Central memory CD8-positive, alpha-beta T cell (primary cell): ENCODE data around the gene REXO4.
A peak's percentile ranks its signal among the peaks of the same experiment; 100 is the strongest.

Experiments
- ATAC-seq: fragments of 150-1000 bp; cut with Tn5 transposase; replicated peaks from 2 replicates; pipeline ENCODE4 v1.10.0; 2022; ENCODE audit warnings: mild to moderate bottlenecking, moderate FRiP score, moderate number of reproducible peaks; ENCODE audit not compliant: poor library complexity, severe bottlenecking; ENCODE audit errors: extremely low read depth
- DNase-seq, 2 donors: peaks; one replicate each; pipeline ENCODE4 v3.0.0; 2021; ENCODE audit warnings: low spot score in 2 of 2
- H3K27ac Mint-ChIP-seq: one replicate; pipeline ENCODE4 v1.8.0; 2022; ENCODE audit warnings: low read depth, mild to moderate bottlenecking, moderate library complexity, mixed read lengths
- H3K27me3 Mint-ChIP-seq: one replicate; pipeline ENCODE4 v1.8.0; 2022; ENCODE audit warnings: mixed read lengths
- H3K36me3 Mint-ChIP-seq: one replicate; pipeline ENCODE4 v1.8.0; 2022; ENCODE audit warnings: mild to moderate bottlenecking, moderate library complexity, mixed read lengths; ENCODE audit not compliant: insufficient read depth
- H3K4me1 Mint-ChIP-seq: one replicate; pipeline ENCODE4 v1.8.0; 2022; ENCODE audit warnings: mixed read lengths
- H3K4me3 Mint-ChIP-seq: one replicate; pipeline ENCODE4 v1.8.0; 2022; ENCODE audit warnings: mild to moderate bottlenecking, moderate library complexity, mixed read lengths
- H3K9me3 Mint-ChIP-seq: one replicate; pipeline ENCODE4 v1.8.0; 2022; ENCODE audit warnings: mixed read lengths

Gene REXO4

DNA sequence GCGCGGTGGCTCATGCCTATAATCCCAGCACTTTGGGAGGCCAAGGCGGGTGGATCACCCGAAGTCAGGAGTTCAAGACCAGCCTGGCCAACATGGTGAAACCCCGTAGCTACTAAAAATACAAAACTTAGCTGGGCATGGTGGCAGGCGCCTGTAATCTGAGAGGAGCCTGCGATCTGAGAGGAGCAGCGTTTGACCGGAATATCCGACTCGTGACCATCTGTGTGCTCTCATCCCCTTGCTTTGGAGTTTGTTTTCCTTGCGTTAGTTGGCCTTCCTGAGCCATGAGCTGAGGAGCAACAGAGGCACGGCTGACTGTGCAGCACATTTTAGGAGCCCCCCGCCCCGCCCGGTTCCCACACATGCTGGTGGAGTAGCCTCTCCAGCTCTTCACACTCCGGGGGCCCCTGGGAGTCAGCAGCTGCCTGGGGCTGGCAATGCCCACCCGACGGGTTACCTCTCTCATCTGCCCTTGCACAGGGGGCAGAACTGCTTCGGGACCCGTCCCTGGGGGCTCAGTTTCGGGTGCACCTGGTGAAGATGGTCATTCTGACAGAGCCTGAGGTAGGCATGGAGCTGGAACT is 7.3 kb upstream of the REXO4 start:
- H3K27ac Mint-ChIP-seq, result no peak overlapping the region
- H3K4me3 Mint-ChIP-seq, result no peak overlapping the region
- DNase-seq (no peak), ATAC-seq (no peak)
- peaks cover 38% of the 10 kb centered on the region for H3K27me3 Mint-ChIP-seq
- H3K9me3 Mint-ChIP-seq, result no peaks in the 10 kb centered on the region
- H3K36me3 Mint-ChIP-seq, result no peaks in the 10 kb centered on the region
- H3K4me1 Mint-ChIP-seq, result peaks cover 7% of the 10 kb centered on the region

DNA sequence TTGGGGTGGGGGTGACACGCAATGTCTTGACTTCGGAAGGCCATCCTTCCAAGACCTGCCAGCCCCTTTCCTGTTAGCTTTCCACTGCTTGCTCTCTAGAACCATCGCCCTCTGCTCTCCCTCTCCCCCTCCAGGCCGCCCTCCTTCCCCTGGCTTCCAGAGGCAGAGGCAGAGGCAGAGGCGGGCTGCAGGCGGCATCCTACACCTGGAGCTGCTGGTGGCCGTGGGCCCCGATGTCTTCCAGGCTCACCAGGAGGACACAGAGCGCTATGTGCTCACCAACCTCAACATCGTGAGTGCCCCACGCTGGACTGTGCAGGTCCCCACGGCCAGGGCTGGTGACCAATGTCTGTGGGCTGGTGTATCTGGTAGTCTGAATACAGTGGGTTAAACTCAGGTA is 6.4 kb upstream of the REXO4 start:
- Mint-ChIP-seq H3K9me3 (no peaks in the 10 kb centered on the region), H3K27ac (no peak overlapping the region), H3K36me3 (no peaks in the 10 kb centered on the region), H3K27me3 (peaks cover 38% of the 10 kb centered on the region), H3K4me1 (peaks cover 12% of the 10 kb centered on the region), H3K4me3 (no peak overlapping the region)
- no peak for ATAC-seq
- DNase-seq, result no peak

DNA sequence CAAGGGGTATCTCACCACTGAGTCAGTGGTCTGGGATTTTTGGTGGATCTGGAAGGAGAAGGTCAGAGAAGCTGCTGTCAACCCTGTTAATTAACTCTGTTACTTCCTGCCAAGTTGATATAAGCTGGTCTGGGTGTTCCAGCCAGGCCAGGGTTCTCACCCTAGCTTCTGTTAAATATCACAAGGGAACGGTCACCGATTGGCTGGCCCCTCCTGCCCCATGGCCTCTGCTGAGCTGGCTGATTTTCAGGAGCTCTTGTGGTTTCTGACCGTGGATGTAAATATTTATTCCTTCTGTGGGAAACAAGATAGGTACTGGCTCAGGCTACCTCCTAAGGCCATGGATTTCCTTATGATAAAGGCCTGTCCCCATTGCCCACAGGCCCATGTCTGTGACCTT is 5.4 kb upstream of the REXO4 start:
- H3K4me1 Mint-ChIP-seq, result peaks cover 21% of the 10 kb centered on the region
- DNase-seq (no peak), ATAC-seq (no peak)
- H3K27me3 Mint-ChIP-seq, result peaks cover 38% of the 10 kb centered on the region
- H3K9me3 Mint-ChIP-seq, result no peaks in the 10 kb centered on the region
- peak overlapping the region; percentile 88 for H3K27ac Mint-ChIP-seq
- no peaks in the 10 kb centered on the region for H3K36me3 Mint-ChIP-seq
- no peak overlapping the region for H3K4me3 Mint-ChIP-seq

DNA sequence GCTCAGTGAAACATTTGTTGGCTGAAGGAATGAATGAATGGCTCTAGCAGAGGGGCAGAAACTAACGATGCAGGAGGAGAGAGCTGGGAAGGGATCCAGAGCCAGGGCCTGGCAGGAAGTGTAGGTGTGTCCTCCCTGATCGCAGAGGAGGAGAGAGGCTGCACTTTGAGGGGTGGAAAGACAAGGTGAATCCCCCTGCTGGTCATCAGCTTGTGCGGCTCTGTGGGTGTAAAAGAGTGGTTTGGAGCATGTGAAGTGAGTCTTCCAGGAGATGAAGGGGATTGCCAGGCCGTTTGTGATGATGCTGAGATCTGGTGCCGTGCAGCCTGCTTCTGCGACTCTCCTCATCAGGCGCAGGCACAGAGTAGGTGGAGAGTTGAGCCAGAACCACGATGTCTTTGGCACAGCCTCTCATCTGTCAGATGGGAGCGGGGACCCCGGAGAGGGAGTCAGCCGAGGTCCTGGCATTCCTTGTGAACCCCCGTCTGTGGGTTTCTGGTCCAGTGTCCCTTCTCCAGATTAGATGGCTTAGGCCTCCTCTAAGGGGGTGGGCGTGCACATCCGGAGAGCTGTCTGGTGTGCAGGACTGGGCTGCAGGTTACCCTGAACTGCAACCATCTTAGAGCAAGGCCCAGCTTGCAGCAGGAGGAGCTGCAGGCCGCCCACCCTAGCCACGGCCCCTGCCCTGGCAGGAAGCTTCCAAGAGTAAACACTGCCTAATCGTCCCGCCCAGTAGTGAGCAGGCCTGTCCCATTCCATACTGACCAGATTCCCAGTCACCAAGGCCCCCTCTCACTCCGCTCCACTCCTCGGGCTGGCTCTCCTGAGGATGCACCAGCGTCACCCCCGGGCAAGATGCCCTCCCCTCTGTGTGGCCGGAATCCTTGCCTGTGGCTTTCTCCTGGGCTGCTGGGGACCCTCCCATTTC is 4.1 kb upstream of the REXO4 start, which contains the start of gene ADAMTS13:
Gene ADAMTS13, plus strand, starts transcription at position 753 of the 928 bp plus-strand sequence. Its CDS starts 77 bp downstream, at position 830.
- peaks cover 24% of the 10 kb centered on the region for H3K4me1 Mint-ChIP-seq
- H3K36me3 Mint-ChIP-seq, result peaks cover 4% of the 10 kb centered on the region
- H3K27me3 Mint-ChIP-seq, result peaks cover 26% of the 10 kb centered on the region
- ATAC-seq (peak; percentile 38), DNase-seq (peak in 1 of 2 donors; percentile 28)
- no peaks in the 10 kb centered on the region for H3K9me3 Mint-ChIP-seq
- H3K4me3 Mint-ChIP-seq, result no peak within 1 kb of the TSS
- H3K27ac Mint-ChIP-seq, result peak within 1 kb of the TSS; percentile 89

DNA sequence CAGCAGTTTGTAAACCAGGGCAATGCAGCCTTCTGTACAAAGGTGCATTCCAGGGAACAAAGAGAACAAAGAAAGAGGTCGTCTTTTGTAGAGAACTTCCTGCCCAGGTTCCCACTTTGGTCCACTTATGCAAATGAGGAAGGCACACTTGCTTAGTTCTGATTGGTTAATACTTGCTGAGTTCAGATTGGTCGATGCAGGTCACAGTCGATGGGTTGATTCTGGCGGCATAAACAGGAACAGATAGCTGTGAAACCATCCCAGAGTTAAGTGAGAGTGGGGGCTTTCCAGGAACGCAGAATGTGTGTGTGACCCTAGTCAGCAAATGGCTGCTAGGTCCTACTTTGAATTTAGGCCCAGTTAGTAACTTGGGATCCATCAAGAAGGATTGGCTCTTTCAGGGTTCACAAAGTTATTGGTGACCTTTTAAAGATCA is 2.6 kb upstream of the REXO4 start:
- no peaks in the 10 kb centered on the region for H3K9me3 Mint-ChIP-seq
- no peak overlapping the region for H3K4me3 Mint-ChIP-seq
- H3K27me3 Mint-ChIP-seq, result peaks cover 11% of the 10 kb centered on the region
- H3K27ac Mint-ChIP-seq, result peak overlapping the region; percentile 58
- H3K36me3 Mint-ChIP-seq, result peaks cover 7% of the 10 kb centered on the region
- ATAC-seq (no peak), DNase-seq (no peak)
- peaks cover 39% of the 10 kb centered on the region for H3K4me1 Mint-ChIP-seq

DNA sequence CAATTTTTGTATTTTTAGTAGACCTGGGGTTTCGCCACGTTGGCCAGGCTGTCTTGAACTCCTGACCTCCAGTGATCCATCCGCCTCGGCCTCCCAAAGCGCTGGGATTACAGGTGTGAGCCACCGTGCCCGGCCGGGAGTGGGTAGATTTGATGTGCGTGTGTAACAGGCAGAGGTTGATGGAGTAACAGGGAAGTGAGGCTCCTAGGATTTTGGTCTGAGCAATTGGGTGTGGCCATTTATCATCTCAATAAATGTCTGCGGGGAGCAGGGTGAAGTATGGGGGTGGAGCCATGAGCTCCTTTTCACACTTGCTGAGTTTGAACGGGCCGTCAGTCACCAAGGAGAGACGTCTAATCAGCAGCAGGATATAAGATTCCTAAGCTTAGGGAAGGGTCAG is 1.2 kb upstream of the REXO4 start:
- Mint-ChIP-seq H3K4me3 (peak overlapping the region; percentile 86), H3K4me1 (peaks cover 53% of the 10 kb centered on the region)

DNA sequence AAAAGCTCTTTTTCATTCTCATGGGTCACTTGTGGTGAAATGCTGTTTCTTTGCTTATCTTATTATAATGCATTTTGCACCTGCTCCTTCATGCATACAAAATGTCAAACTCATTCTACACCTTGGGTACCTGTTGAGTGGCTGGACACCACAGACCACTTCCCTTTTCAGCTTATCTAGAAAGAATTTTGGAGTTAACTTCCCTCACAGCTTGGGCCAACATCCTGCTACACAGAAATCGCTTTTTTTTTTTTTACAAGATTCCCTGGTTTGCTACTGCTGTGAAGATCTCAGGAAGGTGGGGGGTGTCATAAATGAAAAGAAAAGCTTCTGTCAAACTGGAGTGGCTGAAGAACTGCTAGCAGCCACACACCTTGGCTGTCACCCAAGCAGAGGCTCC is 2.6 kb downstream of the REXO4 start:
- no peaks in the 10 kb centered on the region for H3K9me3 Mint-ChIP-seq
- no peaks in the 10 kb centered on the region for H3K27me3 Mint-ChIP-seq
- H3K36me3 Mint-ChIP-seq, result peaks cover 35% of the 10 kb centered on the region
- no peak overlapping the region for H3K27ac Mint-ChIP-seq
- no peak overlapping the region for H3K4me3 Mint-ChIP-seq
- DNase-seq (no peak), ATAC-seq (no peak)
- H3K4me1 Mint-ChIP-seq, result peaks cover 53% of the 10 kb centered on the region

More for the DNA sequence above, 1.2 kb upstream of the REXO4 start:
- no peaks in the 10 kb centered on the region for H3K27me3 Mint-ChIP-seq
- H3K27ac Mint-ChIP-seq, result peak overlapping the region; percentile 87
- no peaks in the 10 kb centered on the region for H3K9me3 Mint-ChIP-seq
- peaks cover 13% of the 10 kb centered on the region for H3K36me3 Mint-ChIP-seq
- ATAC-seq (no peak), DNase-seq (no peak)

DNA sequence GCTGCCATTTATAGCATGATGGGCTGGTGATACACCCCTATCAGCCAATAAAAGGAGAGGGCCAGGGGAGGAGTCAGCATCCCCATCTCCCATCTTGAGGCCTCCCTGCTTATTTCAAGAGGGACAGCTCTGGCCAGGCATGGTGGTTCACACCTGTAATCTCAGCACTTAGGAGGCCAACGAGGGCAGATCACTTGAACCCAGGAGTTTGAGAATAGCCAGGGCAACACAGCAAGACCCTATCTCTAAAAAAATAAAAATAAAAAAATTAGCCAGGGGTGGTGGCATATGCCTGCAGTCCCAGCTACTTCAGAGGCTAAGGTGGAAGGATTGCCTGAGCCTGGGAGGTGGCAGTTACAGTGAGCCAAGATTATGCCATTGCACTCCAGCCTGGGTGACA is 9.8 kb downstream of the REXO4 start:
- ATAC-seq, result no peak
- no peak for DNase-seq
- Mint-ChIP-seq H3K4me1 (peaks cover 20% of the 10 kb centered on the region), H3K4me3 (no peak overlapping the region), H3K9me3 (no peaks in the 10 kb centered on the region), H3K27me3 (no peaks in the 10 kb centered on the region), H3K36me3 (peaks cover 46% of the 10 kb centered on the region), H3K27ac (no peak overlapping the region)

DNA sequence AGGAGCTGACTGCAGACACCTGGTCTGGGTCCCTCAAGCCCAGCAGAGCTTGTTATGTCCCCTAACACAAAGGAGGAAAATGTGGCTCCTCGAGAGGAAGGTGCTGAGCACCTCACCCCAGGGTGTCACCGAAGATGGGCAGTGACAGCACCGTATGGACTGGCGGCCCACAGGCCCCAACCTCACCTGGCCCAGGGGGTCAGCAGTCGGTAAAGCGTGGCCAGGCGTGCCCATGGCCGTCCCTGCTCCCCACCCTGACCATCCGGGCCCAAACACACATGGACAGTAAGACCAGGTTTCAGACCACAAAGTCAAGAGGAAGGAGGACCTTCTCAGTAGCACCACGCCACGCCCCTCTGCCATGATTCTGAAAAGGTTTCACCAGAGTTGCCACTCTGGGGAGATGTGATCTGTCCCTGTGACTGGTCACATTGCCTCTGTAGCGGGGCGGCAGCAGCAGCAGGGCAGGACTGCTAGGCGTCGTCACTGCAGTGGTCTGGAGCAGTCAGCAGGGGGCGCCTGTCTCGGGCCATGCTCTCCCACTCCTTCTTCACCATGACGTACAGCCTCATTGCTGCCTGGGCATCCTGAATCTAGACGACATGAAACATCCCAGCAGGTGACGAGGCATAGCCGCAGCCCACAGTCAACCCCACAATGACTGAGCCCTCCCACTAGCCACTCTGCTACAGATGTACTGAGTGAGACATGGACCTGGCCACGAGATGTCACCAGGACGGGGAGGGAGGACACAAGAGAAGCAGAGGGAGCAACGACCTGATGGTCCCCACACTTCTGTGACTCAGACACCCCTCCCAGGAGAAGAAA is 11.1 kb downstream of the REXO4 start:
- H3K4me3 Mint-ChIP-seq, result no peak overlapping the region
- peak overlapping the region; percentile 73 for H3K27ac Mint-ChIP-seq

DNA sequence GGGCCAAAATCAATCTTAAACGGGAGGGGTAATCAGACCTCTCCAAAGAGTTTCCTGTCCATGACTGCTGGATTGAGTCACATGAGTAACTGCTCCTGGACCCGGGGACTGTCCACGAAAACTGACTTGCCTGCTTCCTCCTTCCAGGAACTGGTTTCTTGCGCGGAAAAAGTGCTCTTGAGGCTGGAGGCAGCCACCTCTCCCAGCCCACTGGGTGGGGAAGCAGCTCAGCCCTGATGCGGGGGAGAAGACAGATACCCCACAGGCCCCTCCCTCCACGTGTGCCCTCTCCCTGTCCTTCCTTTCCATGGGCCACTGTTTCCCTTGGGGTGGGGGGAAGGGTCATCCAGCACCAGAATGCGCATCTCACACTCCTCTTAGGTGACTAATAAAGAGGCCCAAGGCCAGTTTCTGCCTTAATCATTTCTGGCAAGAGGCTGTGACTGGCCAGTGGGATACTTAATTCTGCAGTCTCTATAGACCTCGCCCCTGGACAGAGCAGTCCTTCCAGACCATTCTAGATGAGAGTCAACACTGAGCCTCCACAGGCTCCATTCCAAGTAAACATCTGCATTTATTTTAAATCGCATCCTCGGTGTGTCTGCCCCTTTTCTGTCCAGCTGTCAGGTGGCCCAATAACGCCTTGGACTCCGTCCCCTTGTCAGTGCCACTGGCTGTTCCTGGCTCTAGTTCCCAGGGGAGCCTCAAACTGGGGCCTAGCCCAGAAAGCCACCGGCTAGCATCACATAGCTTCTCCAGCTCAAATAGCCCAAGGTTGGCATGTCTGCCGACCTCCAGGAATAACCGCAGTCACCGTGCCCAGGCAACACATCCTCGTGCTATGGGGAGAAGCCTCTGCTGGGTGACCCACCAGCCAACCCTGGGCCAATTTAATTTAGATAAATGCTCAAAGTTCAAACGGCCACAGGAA is 12.0 kb downstream of the REXO4 start:
- H3K27ac Mint-ChIP-seq, result no peak overlapping the region
- peaks cover 20% of the 10 kb centered on the region for H3K4me1 Mint-ChIP-seq
- ATAC-seq (no peak), DNase-seq (no peak)
- H3K4me3 Mint-ChIP-seq, result no peak overlapping the region
- no peaks in the 10 kb centered on the region for H3K9me3 Mint-ChIP-seq
- no peaks in the 10 kb centered on the region for H3K27me3 Mint-ChIP-seq
- H3K36me3 Mint-ChIP-seq, result peaks cover 39% of the 10 kb centered on the region

More for the DNA sequence above, 11.1 kb downstream of the REXO4 start:
- DNase-seq (peak; percentile 73), ATAC-seq (peak; percentile 88)
- Mint-ChIP-seq H3K27me3 (no peaks in the 10 kb centered on the region), H3K9me3 (no peaks in the 10 kb centered on the region), H3K4me1 (peaks cover 20% of the 10 kb centered on the region), H3K36me3 (peaks cover 40% of the 10 kb centered on the region)

DNA sequence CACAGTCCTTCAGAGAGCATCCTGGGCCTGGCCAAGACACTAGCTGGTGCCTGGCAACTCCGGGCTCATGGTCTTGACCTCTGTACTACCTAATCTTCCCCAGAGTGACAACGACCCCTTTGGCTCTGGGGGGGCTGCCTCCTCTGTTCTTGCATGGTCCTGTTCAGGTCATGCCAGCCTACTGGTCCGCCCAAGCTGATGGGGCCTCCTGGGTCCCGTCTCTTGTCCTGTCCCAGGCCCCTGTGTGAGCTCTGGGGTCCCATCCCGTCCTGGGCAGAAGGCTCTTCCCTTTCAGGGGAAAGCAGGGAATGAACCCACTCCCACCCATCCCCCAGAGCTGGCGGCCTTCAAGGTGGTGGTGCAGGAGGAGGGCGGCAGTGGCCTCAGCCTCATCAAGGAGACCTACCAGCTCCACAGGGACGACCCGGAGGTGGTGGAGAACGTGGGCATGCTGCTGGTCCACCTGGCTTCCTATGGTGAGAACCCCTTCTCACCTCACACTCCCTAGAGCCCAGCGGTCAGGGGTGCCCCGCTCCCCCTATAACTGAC is 13.3 kb downstream of the REXO4 start:
- Mint-ChIP-seq H3K36me3 (peaks cover 29% of the 10 kb centered on the region), H3K9me3 (no peaks in the 10 kb centered on the region)

More for the DNA sequence above, 13.3 kb downstream of the REXO4 start:
- H3K27me3 Mint-ChIP-seq, result no peaks in the 10 kb centered on the region
- peak overlapping the region; percentile 32 for H3K27ac Mint-ChIP-seq
- peaks cover 14% of the 10 kb centered on the region for H3K4me1 Mint-ChIP-seq
- ATAC-seq (no peak), DNase-seq (no peak)
- H3K4me3 Mint-ChIP-seq, result no peak overlapping the region
